OCI-LY7 (cell line): ENCODE data around the gene MED13. TPM values are rescaled to one million over a fixed set of nuclear protein-coding genes. Genes with fewer than 3 reads are reported as not detected.

Experiments
- BruUV-seq: library from RNA; stranded (reverse); fragments of 400-500 nt; replicated peaks from 2 replicates; lab custom pipeline; 2021; lab: Mats Ljungman, UMichigan
- CTCF ChIA-PET: fragments of 300-600 bp; sonication (Branson Sonifier 250); formaldehyde crosslinking; loops from one replicate; lab custom pipeline; 2022; ENCODE audit warnings: antibody characterized with exemption; ENCODE audit not compliant: unreplicated experiment; lab: Charles Lee
- POLR2A ChIA-PET: fragments of 300-600 bp; sonication (Branson Sonifier 250); formaldehyde crosslinking; loops from one replicate; lab custom pipeline; 2022; ENCODE audit warnings: antibody characterized with exemption; lab: Charles Lee
- DNase-seq: peaks from one replicate; pipeline ENCODE4 v3.0.0-alpha.2; 2015; ENCODE audit warnings: low spot score
- H2AFZ ChIP-seq: fragments of 200-600 bp; sonication (generic), shearing (Covaris generic); 2 replicates; pipeline ENCODE4 v1.6.1; 2014; ENCODE audit warnings: mild to moderate bottlenecking, antibody characterized with exemption, low read length, moderate library complexity
- H3K27ac ChIP-seq: fragments of 200-600 bp; sonication (generic); 2 replicates; pipeline ENCODE4 v1.5.1; 2014; ENCODE audit warnings: mixed run types, low read depth, mild to moderate bottlenecking, moderate library complexity, low read length, inconsistent platforms; ENCODE audit not compliant: poor library complexity, severe bottlenecking
- H3K36me3 ChIP-seq: fragments of 200-600 bp; sonication (generic); 2 replicates; pipeline ENCODE4 v1.6.1; 2014; ENCODE audit warnings: mild to moderate bottlenecking, antibody characterized with exemption, low read length, moderate library complexity, mixed read lengths; ENCODE audit not compliant: insufficient read depth
- H3K4me1 ChIP-seq: fragments of 200-600 bp; sonication (generic); 2 replicates; pipeline ENCODE4 v1.5.1; 2014; ENCODE audit warnings: mild to moderate bottlenecking, low read length; ENCODE audit not compliant: insufficient read depth, poor library complexity, severe bottlenecking
- H3K4me2 ChIP-seq: fragments of 200-600 bp; sonication (generic); 2 replicates; pipeline ENCODE4 v1.6.1; 2014; ENCODE audit warnings: mild to moderate bottlenecking, low read length
- H3K4me3 ChIP-seq: fragments of 200-600 bp; sonication (generic); 2 replicates; pipeline ENCODE4 v1.5.1; 2014; ENCODE audit warnings: mild to moderate bottlenecking, low read depth, low read length; ENCODE audit not compliant: poor library complexity, severe bottlenecking
- H3K79me2 ChIP-seq: fragments of 200-600 bp; sonication (generic); 2 replicates; pipeline ENCODE4 v1.6.1; 2016; ENCODE audit warnings: low read depth, mild to moderate bottlenecking, low read length, moderate library complexity, mixed read lengths; ENCODE audit not compliant: insufficient read depth
- H3K9me2 ChIP-seq: fragments of 200-600 bp; sonication (generic); 2 replicates; pipeline ENCODE4 v1.6.1; 2016; ENCODE audit warnings: mild to moderate bottlenecking, low read length, mixed read lengths; ENCODE audit not compliant: insufficient read depth
- H3K9me3 ChIP-seq: fragments of 200-600 bp; sonication (generic); 2 replicates; pipeline ENCODE4 v1.6.1; 2014; ENCODE audit warnings: mild to moderate bottlenecking, mixed run types, low read length, mixed read lengths
- H4K20me1 ChIP-seq: fragments of 200-600 bp; sonication (generic); 2 replicates; pipeline ENCODE4 v1.6.1; 2014; ENCODE audit warnings: mild to moderate bottlenecking, antibody characterized with exemption, low read length, moderate library complexity, mixed read lengths; ENCODE audit not compliant: insufficient read depth
- CTCF ChIP-seq: fragments of 200-600 bp; sonication (generic); conservative IDR thresholded peaks from 2 replicates; pipeline ENCODE4 v1.5.1; 2014; ENCODE audit warnings: mild to moderate bottlenecking, antibody characterized with exemption, low read length, moderate library complexity, mixed read lengths
- EZH2phosphoT487 ChIP-seq: fragments of 200-600 bp; sonication (generic); IDR thresholded peaks from 2 replicates; pipeline ENCODE4 v1.6.1; 2018; ENCODE audit warnings: low read depth, borderline replicate concordance, mild to moderate bottlenecking, mixed run types, antibody characterized with exemption, low read length, moderate library complexity, mixed read lengths
- intact Hi-C: fragments of 100-400 bp; cut with micrococcal nuclease; formaldehyde crosslinking; loops from one replicate; pipeline ENCODE4 v1.10.0; 2022; ENCODE audit not compliant: unreplicated experiment
- total RNA-seq, 2 experiments: library from RNA; depleted of rRNA in 1 of 2; stranded (reverse); fragments of >200 nt in 1 of 2; shearing (Covaris generic) in 1 of 2; gene quantifications; 2 replicates each; pipeline ENCODE4 v1.2.3, GENCODE V29; 2014 to 2022

MED13 gene
- total RNA-seq, 2 experiments from 2014 or later = 42.3 to 70.8 TPM

- TF ChIP-seq EZH2phosphoT487 = no peak
- TF ChIP-seq CTCF = no peak
- CTCF ChIA-PET = no interaction called here
- H3K9me2 ChIP-seq = no peaks in the 10 kb centered on the region
- H3K4me1 ChIP-seq = no peaks in the 10 kb centered on the region
- peaks cover 65% of the 10 kb centered on the region for H3K36me3 ChIP-seq
- no peak overlapping the region for H3K4me3 ChIP-seq
- no peak overlapping the region for H3K4me2 ChIP-seq
- no peaks in the 10 kb centered on the region for H3K9me3 ChIP-seq
- no peak for DNase-seq
- H3K79me2 ChIP-seq = peaks cover 46% of the 10 kb centered on the region
- POLR2A ChIA-PET = interaction anchor here (1.1 to 1.4 kb wide), 3 partner anchors 31 to 136 kb away, joined by 4 to 6 read pairs (median 5); no protein-coding TSS in a partner anchor
- no TSS peak for BruUV-seq
- H4K20me1 ChIP-seq = no peaks in the 10 kb centered on the region
- H2AFZ ChIP-seq = no peak overlapping the region
- intact Hi-C loops = no loop called here
- H3K27ac ChIP-seq = no peak overlapping the region
Measured at GRCh38 chr17:61997664-61998063, 67.4 kb downstream of the MED13 start.

- H3K4me3 ChIP-seq = no peak overlapping the region
- no peak overlapping the region for H2AFZ ChIP-seq
- H3K9me2 ChIP-seq = no peaks in the 10 kb centered on the region
- no peak overlapping the region for H3K27ac ChIP-seq
- TF ChIP-seq EZH2phosphoT487 = no peak
- no peak for TF ChIP-seq CTCF
- H3K79me2 ChIP-seq = peaks cover 42% of the 10 kb centered on the region; the same call in 1 of the 2 replicates
- POLR2A ChIA-PET = interaction anchor here (1.1 kb wide), 2 partner anchors 34 to 135 kb away, joined by 5 to 6 read pairs; no protein-coding TSS in a partner anchor
- H3K4me2 ChIP-seq = no peak overlapping the region
- H3K9me3 ChIP-seq = no peaks in the 10 kb centered on the region
- CTCF ChIA-PET = no interaction called here
- H3K36me3 ChIP-seq = peaks cover 67% of the 10 kb centered on the region
- no peaks in the 10 kb centered on the region for H4K20me1 ChIP-seq
- no peak for DNase-seq
- no TSS peak for BruUV-seq
- H3K4me1 ChIP-seq = no peaks in the 10 kb centered on the region
- intact Hi-C loops = no loop called here
Measured at GRCh38 chr17:61996916-61997605, 68.0 kb downstream of the MED13 start.

GRCh38 chr17:61989509-61989908, 75.6 kb downstream of the MED13 start:
- H3K36me3 ChIP-seq = peaks cover 79% of the 10 kb centered on the region
- ChIA-PET POLR2A (interaction anchor here (0.6 kb wide), 1 partner anchor 783 kb away, joined by 3 read pairs; no protein-coding TSS in a partner anchor), CTCF (no interaction called here)
- no peak for DNase-seq
- no peaks in the 10 kb centered on the region for H3K4me1 ChIP-seq
- intact Hi-C loops = no loop called here
- H3K9me2 ChIP-seq = no peaks in the 10 kb centered on the region
- no peak overlapping the region for H3K27ac ChIP-seq
- no peak overlapping the region for H2AFZ ChIP-seq
- H3K4me2 ChIP-seq = no peak overlapping the region
- BruUV-seq = TSS peak; percentile 37
- TF ChIP-seq CTCF = no peak
- TF ChIP-seq EZH2phosphoT487 = no peak
- no peaks in the 10 kb centered on the region for H4K20me1 ChIP-seq
- no peaks in the 10 kb centered on the region; the same call in 1 of the 2 replicates for H3K79me2 ChIP-seq
- H3K9me3 ChIP-seq = no peaks in the 10 kb centered on the region
- no peak overlapping the region for H3K4me3 ChIP-seq
